GM12878 (cell line): ENCODE data around the gene HPSE2. TPM values are rescaled to one million over a fixed set of nuclear protein-coding genes. Genes with fewer than 3 reads are reported as not detected.

Experiments used
- ATAC-seq: fragments of 200-7000 bp; cut with Tn5 transposase; 3 replicates; pipeline ENCODE4 v1.9.1; 2020; ENCODE audit warnings: mild to moderate bottlenecking, moderate library complexity
- BruUV-seq: library from RNA; stranded (reverse); fragments of 400-500 nt; replicated peaks from 2 replicates; lab custom pipeline; 2021; lab: Mats Ljungman, UMichigan
- CTCF ChIA-PET: fragments of 300-600 bp; sonication (Branson Sonifier 250); formaldehyde crosslinking; extraction: SDS; loops from one replicate; lab custom pipeline; 2021; ENCODE audit warnings: inconsistent platforms; lab: Yijun Ruan, JAX
- POLR2A ChIA-PET: fragments of 350-600 bp; formaldehyde crosslinking; extraction: SDS; loops from one replicate; lab custom pipeline; 2021; ENCODE audit warnings: inconsistent platforms; lab: Charles Lee
- RAD21 ChIA-PET: fragments of 300-600 bp; sonication (Branson Sonifier 250); formaldehyde crosslinking; loops from one replicate; lab custom pipeline; 2023; ENCODE audit warnings: antibody characterized with exemption; ENCODE audit not compliant: unreplicated experiment; lab: Charles Lee
- SMC1A ChIA-PET: fragments of 300-600 bp; sonication (Branson Sonifier 250); formaldehyde crosslinking; loops from one replicate; lab custom pipeline; 2023; ENCODE audit not compliant: unreplicated experiment, uncharacterized antibody; lab: Charles Lee
- DNase-seq: peaks from one replicate; pipeline ENCODE4 v3.0.0-alpha.2; 2011; ENCODE audit warnings: low read depth, low spot score
- FAIRE-seq: peaks from 3 replicates; lab custom pipeline; 2011; peaks lifted over from hg19 to GRCh38; lab: Jason Lieb, UNC
- H2AFZ ChIP-seq: 2 replicates; pipeline ENCODE4 v1.6.0; 2011; ENCODE audit warnings: low read depth, low read length, control low read depth; ENCODE audit not compliant: control insufficient read depth
- H3K27ac ChIP-seq: 2 replicates; pipeline ENCODE4 v1.5.1; 2011; ENCODE audit warnings: control low read depth; ENCODE audit not compliant: control insufficient read depth, insufficient read depth
- H3K27me3 ChIP-seq, 2 experiments: replicated peaks in 1 of 2; 2 replicates each; pipeline versions ENCODE4 v1.6.0 to v1.6.1; 2011; ENCODE audit warnings: low read length in 1 of 2; ENCODE audit not compliant: control insufficient read depth in 2 of 2, insufficient read depth in 2 of 2
- H3K36me3 ChIP-seq, 2 experiments: 2 replicates each; pipeline ENCODE4 v1.5.1; 2011; ENCODE audit warnings: low read length in 1 of 2; ENCODE audit not compliant: control insufficient read depth in 2 of 2, insufficient read depth in 2 of 2
- H3K4me1 ChIP-seq: 2 replicates; pipeline ENCODE4 v1.6.1; 2011; ENCODE audit warnings: mild to moderate bottlenecking, low read length, moderate library complexity, mixed read lengths; ENCODE audit not compliant: control insufficient read depth, insufficient read depth
- H3K4me2 ChIP-seq: 2 replicates; pipeline ENCODE4 v1.6.0; 2011; ENCODE audit warnings: control low read depth; ENCODE audit not compliant: control insufficient read depth, insufficient read depth
- H3K4me3 ChIP-seq: fragments of 200-600 bp; sonication (generic); 2 replicates; pipeline ENCODE4 v1.5.1; 2016
- H3K79me2 ChIP-seq: 2 replicates; pipeline ENCODE4 v1.6.0; 2011; ENCODE audit warnings: low read length; ENCODE audit not compliant: control insufficient read depth, insufficient read depth
- H3K9ac ChIP-seq: 2 replicates; pipeline ENCODE4 v1.8.0; 2011; ENCODE audit warnings: low read length, control low read depth, mixed read lengths; ENCODE audit not compliant: control insufficient read depth, insufficient read depth
- H3K9me3 ChIP-seq: replicated peaks from 3 replicates; pipeline ENCODE4 v1.5.1; 2011; ENCODE audit warnings: mild to moderate bottlenecking, low read length; ENCODE audit not compliant: control insufficient read depth, insufficient read depth
- H4K20me1 ChIP-seq: 2 replicates; pipeline ENCODE4 v1.6.0; 2011; ENCODE audit not compliant: control insufficient read depth, insufficient read depth
- ATF7 ChIP-seq: fragments of 450-650 bp; IDR thresholded peaks from 2 replicates; pipeline ENCODE4 v1.6.1; 2016; ENCODE audit warnings: low read depth, mild to moderate bottlenecking
- BMI1 ChIP-seq: fragments of 450-650 bp; IDR thresholded peaks from 2 replicates; pipeline ENCODE4 v1.6.1; 2016; ENCODE audit warnings: mild to moderate bottlenecking, moderate library complexity, borderline replicate concordance
- CBFB ChIP-seq: IDR thresholded peaks from 2 replicates; pipeline ENCODE4 v1.6.1; 2016; ENCODE audit warnings: antibody characterized with exemption, low read depth
- CHD1 ChIP-seq: IDR thresholded peaks from 2 replicates; pipeline ENCODE4 v1.6.1; 2012; ENCODE audit warnings: low read depth, low read length, improper control_type of control experiment
- LARP7 ChIP-seq: fragments of 450-650 bp; IDR thresholded peaks from 2 replicates; pipeline ENCODE4 v1.6.1; 2017; ENCODE audit warnings: mild to moderate bottlenecking
- MEF2A ChIP-seq: IDR thresholded peaks from 2 replicates; pipeline ENCODE4 v1.6.1; 2011; ENCODE audit warnings: low read depth, mild to moderate bottlenecking, low read length, moderate library complexity; ENCODE audit not compliant: insufficient read depth
- MYB ChIP-seq: fragments of 150-350 bp; IDR thresholded peaks from 2 replicates; pipeline ENCODE4 v1.6.1; 2014; ENCODE audit warnings: mild to moderate bottlenecking, low read depth, low read length, borderline replicate concordance
- NR2C2 ChIP-seq: IDR thresholded peaks from 2 replicates; pipeline ENCODE4 v1.6.1; 2011; ENCODE audit warnings: borderline replicate concordance, low read depth; ENCODE audit not compliant: control insufficient read depth, insufficient read length
- PAX8 ChIP-seq: fragments of 450-650 bp; IDR thresholded peaks from 2 replicates; pipeline ENCODE4 v1.6.1; 2017; ENCODE audit warnings: mild to moderate bottlenecking, moderate library complexity
- SIN3A ChIP-seq: IDR thresholded peaks from 2 replicates; pipeline ENCODE4 v1.6.1; 2012; ENCODE audit warnings: low read depth, low read length, improper control_type of control experiment
- SMARCA5 ChIP-seq: fragments of 450-650 bp; IDR thresholded peaks from 2 replicates; pipeline ENCODE4 v1.6.1; 2017; ENCODE audit warnings: mild to moderate bottlenecking
- SREBF1 ChIP-seq: IDR thresholded peaks from 2 replicates; pipeline ENCODE4 v1.6.1; 2012; ENCODE audit warnings: mild to moderate bottlenecking, low read length
- STAT3 ChIP-seq: IDR thresholded peaks from 2 replicates; pipeline ENCODE4 v1.6.1; 2011; ENCODE audit warnings: low read depth, low read length, improper control_type of control experiment
- SUZ12 ChIP-seq: fragments of 200-600 bp; sonication (generic); IDR thresholded peaks from one replicate; pipeline ENCODE4 v1.6.1; 2018; ENCODE audit warnings: antibody characterized with exemption, mild to moderate bottlenecking; ENCODE audit not compliant: unreplicated experiment
- TCF3 ChIP-seq: IDR thresholded peaks from 2 replicates; pipeline ENCODE4 v1.6.1; 2012; ENCODE audit warnings: low read depth, mild to moderate bottlenecking, low read length, borderline replicate concordance; ENCODE audit not compliant: insufficient read depth
- WGBS: methylation state at CpG from one replicate; pipeline ENCODE4 v1.1.6; 2016; ENCODE audit warnings: low lambda C conversion rate; ENCODE audit not compliant: insufficient replicate concordance, insufficient coverage; ENCODE audit errors: missing lambda C conversion rate; 5-methylcytosine and 5-hydroxymethylcytosine counted together
- in situ Hi-C: fragments of 300-500 bp; cut with MboI; formaldehyde crosslinking; loops from 9 replicates; pipeline ENCODE4 v1.14.3; 2018; ENCODE audit warnings: mixed read lengths
- intact Hi-C: fragments of 100-400 bp; cut with micrococcal nuclease; formaldehyde crosslinking; loops from one replicate; pipeline ENCODE4 v1.14.2; 2022; ENCODE audit not compliant: unreplicated experiment
- polyA plus RNA-seq, 11 experiments: library from polyadenylated mRNA; depleted of rRNA in 4 of 11; unstranded in 6 of 11; stranded (reverse) in 5 of 11; fragments of >200 nt; fragmentation: Nextera tagmentation in 4 of 11; fragmentation: Illumina TruSeq in 1 of 11; extraction: Ambion mirVana in 4 of 11; extraction: Trizol in 1 of 11; gene quantifications; 1 replicate in 1 of 11; 2 replicates in 10 of 11; pipeline versions ENCODE4 v1.2.1 to v1.2.3, GENCODE V29; 2011 to 2016; ENCODE audit warnings: inconsistent platforms in 2 of 11, missing spikeins in 2 of 11, low read depth in 1 of 11
- total RNA-seq, 4 experiments: library from RNA; depleted of rRNA in 3 of 4; stranded (reverse); fragments of >200 nt in 3 of 4; fragmentation: Illumina TruSeq in 1 of 4; extraction: Trizol in 1 of 4; gene quantifications; 2 replicates each; pipeline versions ENCODE4 v1.2.1 to v1.2.3, GENCODE V29; 2013 to 2021
- TF ChIP-seq, protein P1 (sequence below): fragments of 450-650 bp; IDR thresholded peaks from 2 replicates; pipeline ENCODE4 v1.6.1; 2017; ENCODE audit warnings: mild to moderate bottlenecking
- TF ChIP-seq, protein P2 (sequence below): fragments of 450-650 bp; IDR thresholded peaks from 2 replicates; pipeline ENCODE4 v1.6.1; 2017; ENCODE audit warnings: mild to moderate bottlenecking, moderate library complexity

HPSE2 gene
- total and polyA plus RNA-seq, 10 of the 15 experiments (the other 5 are each of a cell fraction or from before 2014, with no cell fraction given): 0.06 TPM; not detected in 9

DNA sequence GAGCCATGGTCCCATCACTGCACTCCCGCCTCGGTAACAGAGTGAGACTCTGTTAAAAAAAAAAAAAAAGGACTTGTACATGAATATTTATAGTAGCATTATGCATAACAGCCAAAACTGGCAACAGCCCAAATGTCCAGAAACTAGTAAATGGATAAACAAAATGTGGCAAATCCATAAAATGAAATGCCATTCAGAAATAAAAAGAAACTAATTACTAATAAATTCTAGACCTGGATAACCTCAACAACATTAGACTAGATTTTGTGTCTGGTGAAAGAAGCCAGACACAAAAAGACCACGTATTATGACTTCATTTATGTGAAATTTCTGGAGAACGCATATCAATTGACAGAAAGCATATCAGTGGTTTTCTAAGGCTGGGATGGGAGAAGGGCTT is 74.5 kb downstream of the HPSE2 start:
- ChIA-PET CTCF (no interaction called here), RAD21 (no interaction called here), POLR2A (no interaction called here), SMC1A (interaction anchor here (1.0 kb wide), 1 partner anchor 47 kb away, joined by 3 read pairs; no protein-coding TSS in a partner anchor)
- no peak overlapping the region for H3K9ac ChIP-seq
- in situ Hi-C loops: no loop called here
- H3K27me3 ChIP-seq: no peaks in the 10 kb centered on the region
- no TSS peak for BruUV-seq
- ATAC-seq (no peak), DNase-seq (no peak), FAIRE-seq (no peak)
- whole genome bisulfite sequencing: 29% methylated on average over 4 of the region's 4 CpGs
- H3K4me2 ChIP-seq: no peak overlapping the region
- TF ChIP-seq LARP7 (no peak), BMI1 (no peak), ATF7 (no peak), MYB (no peak), CHD1 (no peak), SMARCA5 (no peak), SREBF1 (no peak), SUZ12 (no peak), MEF2A (no peak), PAX8 (no peak), TCF3 (no peak), SIN3A (no peak), CBFB (no peak), STAT3 (no peak), NR2C2 (no peak)
- TF ChIP-seq, protein P1, sequence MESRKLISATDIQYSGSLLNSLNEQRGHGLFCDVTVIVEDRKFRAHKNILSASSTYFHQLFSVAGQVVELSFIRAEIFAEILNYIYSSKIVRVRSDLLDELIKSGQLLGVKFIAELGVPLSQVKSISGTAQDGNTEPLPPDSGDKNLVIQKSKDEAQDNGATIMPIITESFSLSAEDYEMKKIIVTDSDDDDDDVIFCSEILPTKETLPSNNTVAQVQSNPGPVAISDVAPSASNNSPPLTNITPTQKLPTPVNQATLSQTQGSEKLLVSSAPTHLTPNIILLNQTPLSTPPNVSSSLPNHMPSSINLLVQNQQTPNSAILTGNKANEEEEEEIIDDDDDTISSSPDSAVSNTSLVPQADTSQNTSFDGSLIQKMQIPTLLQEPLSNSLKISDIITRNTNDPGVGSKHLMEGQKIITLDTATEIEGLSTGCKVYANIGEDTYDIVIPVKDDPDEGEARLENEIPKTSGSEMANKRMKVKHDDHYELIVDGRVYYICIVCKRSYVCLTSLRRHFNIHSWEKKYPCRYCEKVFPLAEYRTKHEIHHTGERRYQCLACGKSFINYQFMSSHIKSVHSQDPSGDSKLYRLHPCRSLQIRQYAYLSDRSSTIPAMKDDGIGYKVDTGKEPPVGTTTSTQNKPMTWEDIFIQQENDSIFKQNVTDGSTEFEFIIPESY: no peak
- TF ChIP-seq, protein P2, sequence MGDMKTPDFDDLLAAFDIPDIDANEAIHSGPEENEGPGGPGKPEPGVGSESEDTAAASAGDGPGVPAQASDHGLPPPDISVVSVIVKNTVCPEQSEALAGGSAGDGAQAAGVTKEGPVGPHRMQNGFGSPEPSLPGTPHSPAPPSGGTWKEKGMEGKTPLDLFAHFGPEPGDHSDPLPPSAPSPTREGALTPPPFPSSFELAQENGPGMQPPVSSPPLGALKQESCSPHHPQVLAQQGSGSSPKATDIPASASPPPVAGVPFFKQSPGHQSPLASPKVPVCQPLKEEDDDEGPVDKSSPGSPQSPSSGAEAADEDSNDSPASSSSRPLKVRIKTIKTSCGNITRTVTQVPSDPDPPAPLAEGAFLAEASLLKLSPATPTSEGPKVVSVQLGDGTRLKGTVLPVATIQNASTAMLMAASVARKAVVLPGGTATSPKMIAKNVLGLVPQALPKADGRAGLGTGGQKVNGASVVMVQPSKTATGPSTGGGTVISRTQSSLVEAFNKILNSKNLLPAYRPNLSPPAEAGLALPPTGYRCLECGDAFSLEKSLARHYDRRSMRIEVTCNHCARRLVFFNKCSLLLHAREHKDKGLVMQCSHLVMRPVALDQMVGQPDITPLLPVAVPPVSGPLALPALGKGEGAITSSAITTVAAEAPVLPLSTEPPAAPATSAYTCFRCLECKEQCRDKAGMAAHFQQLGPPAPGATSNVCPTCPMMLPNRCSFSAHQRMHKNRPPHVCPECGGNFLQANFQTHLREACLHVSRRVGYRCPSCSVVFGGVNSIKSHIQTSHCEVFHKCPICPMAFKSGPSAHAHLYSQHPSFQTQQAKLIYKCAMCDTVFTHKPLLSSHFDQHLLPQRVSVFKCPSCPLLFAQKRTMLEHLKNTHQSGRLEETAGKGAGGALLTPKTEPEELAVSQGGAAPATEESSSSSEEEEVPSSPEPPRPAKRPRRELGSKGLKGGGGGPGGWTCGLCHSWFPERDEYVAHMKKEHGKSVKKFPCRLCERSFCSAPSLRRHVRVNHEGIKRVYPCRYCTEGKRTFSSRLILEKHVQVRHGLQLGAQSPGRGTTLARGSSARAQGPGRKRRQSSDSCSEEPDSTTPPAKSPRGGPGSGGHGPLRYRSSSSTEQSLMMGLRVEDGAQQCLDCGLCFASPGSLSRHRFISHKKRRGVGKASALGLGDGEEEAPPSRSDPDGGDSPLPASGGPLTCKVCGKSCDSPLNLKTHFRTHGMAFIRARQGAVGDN: no peak
- H3K36me3 ChIP-seq: no peaks in the 10 kb centered on the region
- no peak overlapping the region for H2AFZ ChIP-seq
- H4K20me1 ChIP-seq: no peaks in the 10 kb centered on the region
- H3K79me2 ChIP-seq: no peaks in the 10 kb centered on the region
- H3K4me1 ChIP-seq: no peaks in the 10 kb centered on the region
- no peaks in the 10 kb centered on the region for H3K9me3 ChIP-seq
- H3K27ac ChIP-seq: no peak overlapping the region
- intact Hi-C loops: no loop called here
- H3K4me3 ChIP-seq: no peak overlapping the region
